Glomerular visceral epithelial cell (primary cell): ENCODE measurements around the gene CORO1C.
"Not testable (repeated sequence)": the region's sequence is repeated elsewhere in the genome, so short reads cannot be mapped to it uniquely, and the experiment has no call there.

Experiments used
- DNase-seq: peaks from one replicate; pipeline ENCODE4 v3.0.0-alpha.2; 2016; ENCODE audit errors: extremely low spot score

The CORO1C gene

GRCh38 chr12:108731105-108731865, at the start of gene CORO1C:
Gene CORO1C (minus strand): TSS chr12:108731518. CDS start chr12:108701318, 30,200 bp downstream.
- DNase-seq: peak; percentile 97

- no peak for DNase-seq
Measured at GRCh38 chr12:108779998-108780688, 48.8 kb upstream of the CORO1C start.

- no peak for DNase-seq
Measured at GRCh38 chr12:108778053-108778452, 46.7 kb upstream of the CORO1C start.

GRCh38 chr12:108777156-108777555, 45.8 kb upstream of the CORO1C start:
- no peak for DNase-seq

- peak; percentile 75 for DNase-seq
Measured at GRCh38 chr12:108773798-108774788, 42.8 kb upstream of the CORO1C start.

GRCh38 chr12:108772891-108773797, 41.8 kb upstream of the CORO1C start:
- no peak for DNase-seq

GRCh38 chr12:108772247-108772646, 40.9 kb upstream of the CORO1C start:
- DNase-seq: peak; percentile 21

GRCh38 chr12:108771835-108772234, 40.5 kb upstream of the CORO1C start:
- DNase-seq: not testable (repeated sequence)

- no peak for DNase-seq
Measured at GRCh38 chr12:108770963-108771362, 39.6 kb upstream of the CORO1C start.

GRCh38 chr12:108770269-108770829, 39.0 kb upstream of the CORO1C start:
- no peak for DNase-seq

- no peak for DNase-seq
Measured at GRCh38 chr12:108768591-108769500, 37.5 kb upstream of the CORO1C start.

- no peak for DNase-seq
Measured at GRCh38 chr12:108766294-108766693, 35.0 kb upstream of the CORO1C start.

- no peak for DNase-seq
Measured at GRCh38 chr12:108765289-108765764, 34.0 kb upstream of the CORO1C start.

GRCh38 chr12:108764540-108765288, 33.4 kb upstream of the CORO1C start:
- DNase-seq: no peak

GRCh38 chr12:108761226-108761625, 29.9 kb upstream of the CORO1C start:
- no peak for DNase-seq

GRCh38 chr12:108759924-108760323, 28.6 kb upstream of the CORO1C start:
- DNase-seq: no peak

GRCh38 chr12:108757856-108758255, 26.5 kb upstream of the CORO1C start:
- no peak for DNase-seq

GRCh38 chr12:108756421-108756820, 25.1 kb upstream of the CORO1C start:
- DNase-seq: no peak

GRCh38 chr12:108755481-108755880, 24.2 kb upstream of the CORO1C start:
- DNase-seq: no peak
